ENCODE measurements around the gene SIRT7.
A peak's percentile ranks its signal among the peaks of the same experiment; 100 is the strongest.

SIRT7 gene

GRCh38 chr17:81902653-81903414 lies 15.1 kb downstream of the SIRT7 start:
- TF ChIP-seq CTCF (IDR thresholded peaks at IDR 0.05; ENCODE audit: insufficient read depth, low read depth, low read length, missing control alignments) = no peak
- DNase-seq (ENCODE audit: low read depth) = peak; percentile 35
- H3K4me3 ChIP-seq (ENCODE audit: low read depth, low read length) = no peak overlapping the region

GRCh38 chr17:81902023-81902652 lies 15.8 kb downstream of the SIRT7 start, which contains the start of gene NPB:
TSS of gene NPB (plus strand) at chr17:81902238. CDS start at chr17:81902278, 40 bp downstream.
- no peak for DNase-seq (ENCODE audit: low read depth)
- TF ChIP-seq CTCF (IDR thresholded peaks at IDR 0.05; ENCODE audit: insufficient read depth, low read depth, low read length, missing control alignments) = no peak
- H3K4me3 ChIP-seq (ENCODE audit: low read depth, low read length) = no peak within 1 kb of the TSS

GRCh38 chr17:81901167-81902022 lies 16.6 kb downstream of the SIRT7 start:
- DNase-seq (ENCODE audit: low read depth) = no peak
- no peak for TF ChIP-seq CTCF (IDR thresholded peaks at IDR 0.05; ENCODE audit: insufficient read depth, low read depth, low read length, missing control alignments)
- no peak overlapping the region for H3K4me3 ChIP-seq (ENCODE audit: low read depth, low read length)

- no peak for TF ChIP-seq CTCF (IDR thresholded peaks at IDR 0.05; ENCODE audit: insufficient read depth, low read depth, low read length, missing control alignments)
- no peak for DNase-seq (ENCODE audit: low read depth)
- H3K4me3 ChIP-seq (ENCODE audit: low read depth, low read length) = no peak overlapping the region
Measured at GRCh38 chr17:81900181-81900820, 17.7 kb downstream of the SIRT7 start.

GRCh38 chr17:81899514-81900166 lies 18.3 kb downstream of the SIRT7 start:
- DNase-seq (ENCODE audit: low read depth) = no peak
- no peak for TF ChIP-seq CTCF (IDR thresholded peaks at IDR 0.05; ENCODE audit: insufficient read depth, low read depth, low read length, missing control alignments)
- H3K4me3 ChIP-seq (ENCODE audit: low read depth, low read length) = no peak overlapping the region

GRCh38 chr17:81898885-81899284 lies 19.1 kb downstream of the SIRT7 start:
- TF ChIP-seq CTCF (IDR thresholded peaks at IDR 0.05; ENCODE audit: insufficient read depth, low read depth, low read length, missing control alignments) = no peak
- H3K4me3 ChIP-seq (ENCODE audit: low read depth, low read length) = no peak overlapping the region
- no peak for DNase-seq (ENCODE audit: low read depth)

Measured in GM12865 (cell line).